HepG2 (cell line): ENCODE measurements around the gene APOM. TPM values are rescaled to one million over a fixed set of nuclear protein-coding genes. Genes with fewer than 3 reads are reported as not detected.

Experiments
- ATF6 ChIP-seq: sonication (generic); formaldehyde crosslinking; conservative IDR thresholded peaks from 2 replicates; pipeline ENCODE4 v1.4.0; 2020; ENCODE audit warnings: missing genetic modification reagents
- BORCS8-MEF2B ChIP-seq: sonication (generic); formaldehyde crosslinking; IDR thresholded peaks from 2 replicates; pipeline ENCODE4 v1.8.0; 2022; ENCODE audit warnings: mild to moderate bottlenecking, missing genetic modification reagents
- FOXA3 ChIP-seq: IDR thresholded peaks from 2 replicates; pipeline ENCODE4 v1.6.1; 2016; ENCODE audit warnings: missing genetic modification reagents, missing compliant biosample characterization
- KIAA2018 ChIP-seq: sonication (generic); formaldehyde crosslinking; IDR thresholded peaks from 2 replicates; pipeline ENCODE4 v1.5.0; 2020; ENCODE audit warnings: mild to moderate bottlenecking, missing genetic modification reagents, borderline replicate concordance
- KMT2B ChIP-seq: IDR thresholded peaks from 2 replicates; pipeline ENCODE4 v1.6.1; 2016; ENCODE audit warnings: missing genetic modification reagents, missing compliant biosample characterization
- MATR3 ChIP-seq: sonication (generic); formaldehyde crosslinking; IDR thresholded peaks from 2 replicates; pipeline ENCODE4 v1.4.0; 2020; ENCODE audit warnings: missing genetic modification reagents
- NFKBIZ ChIP-seq: IDR thresholded peaks from 2 replicates; pipeline ENCODE4 v1.6.1; 2018; ENCODE audit warnings: missing genetic modification reagents, missing compliant biosample characterization
- PHF21A ChIP-seq: sonication (generic); formaldehyde crosslinking; IDR thresholded peaks from 2 replicates; pipeline ENCODE4 v1.5.0; 2020; ENCODE audit warnings: mild to moderate bottlenecking, missing genetic modification reagents
- ZNF10 ChIP-seq: sonication (generic); formaldehyde crosslinking; IDR thresholded peaks from 2 replicates; pipeline ENCODE4 v1.4.0; 2020; ENCODE audit warnings: mild to moderate bottlenecking, low read depth, missing genetic modification reagents, borderline replicate concordance
- ZNF234 ChIP-seq: sonication (generic); formaldehyde crosslinking; conservative IDR thresholded peaks from 2 replicates; pipeline ENCODE4 v1.5.1; 2020; ENCODE audit warnings: mild to moderate bottlenecking, missing genetic modification reagents
- ZNF30 ChIP-seq: sonication (generic); formaldehyde crosslinking; IDR thresholded peaks from 2 replicates; pipeline ENCODE4 v1.5.0; 2020; ENCODE audit warnings: mild to moderate bottlenecking, missing genetic modification reagents
- ZNF547 ChIP-seq: sonication (generic); formaldehyde crosslinking; IDR thresholded peaks from 2 replicates; pipeline ENCODE4 v1.5.1; 2020; ENCODE audit warnings: mild to moderate bottlenecking, missing genetic modification reagents
- ZNF574 ChIP-seq: sonication (generic); formaldehyde crosslinking; IDR thresholded peaks from 2 replicates; pipeline ENCODE4 v1.4.0; 2020; ENCODE audit warnings: missing genetic modification reagents
- ZNF761 ChIP-seq: sonication (generic); formaldehyde crosslinking; conservative IDR thresholded peaks from 2 replicates; pipeline ENCODE4 v1.4.0; 2020; ENCODE audit warnings: mild to moderate bottlenecking, missing genetic modification reagents
- polyA plus RNA-seq, 8 experiments: library from polyadenylated mRNA; depleted of rRNA in 3 of 8; stranded (reverse) in 7 of 8; unstranded in 1 of 8; fragments of >200 nt; fragmentation: Illumina TruSeq in 4 of 8; extraction: Trizol in 4 of 8; gene quantifications; 2 replicates each; pipeline versions ENCODE4 v1.2.1 to v1.2.3, GENCODE V29; 2011 to 2016; ENCODE audit warnings: low read depth in 4 of 8, missing spikeins in 1 of 8, mixed read lengths in 1 of 8; ENCODE audit not compliant: insufficient read depth in 1 of 8
- total RNA-seq, 5 experiments: library from RNA; depleted of rRNA; stranded (reverse); fragments of >200 nt; fragmentation: Illumina TruSeq; extraction: Trizol; gene quantifications; 2 replicates each; pipeline ENCODE4 v1.2.3, GENCODE V29; 2016; ENCODE audit warnings: low read depth in 1 of 5
- TF ChIP-seq, protein P1 (sequence below), 2 experiments: fragments of 450-650 bp in 1 of 2; sonication (generic) in 1 of 2; formaldehyde crosslinking; IDR thresholded peaks; 2 replicates each; pipeline versions ENCODE4 v1.5.0 to v1.8.0; 2020 to 2022; ENCODE audit warnings: mild to moderate bottlenecking in 1 of 2, missing genetic modification reagents in 1 of 2

Gene APOM
- total and polyA plus RNA-seq, 2 of the 13 experiments (the other 11 are each of a cell fraction or from before 2014, with no cell fraction given): 98.2 to 1,140 TPM

DNA sequence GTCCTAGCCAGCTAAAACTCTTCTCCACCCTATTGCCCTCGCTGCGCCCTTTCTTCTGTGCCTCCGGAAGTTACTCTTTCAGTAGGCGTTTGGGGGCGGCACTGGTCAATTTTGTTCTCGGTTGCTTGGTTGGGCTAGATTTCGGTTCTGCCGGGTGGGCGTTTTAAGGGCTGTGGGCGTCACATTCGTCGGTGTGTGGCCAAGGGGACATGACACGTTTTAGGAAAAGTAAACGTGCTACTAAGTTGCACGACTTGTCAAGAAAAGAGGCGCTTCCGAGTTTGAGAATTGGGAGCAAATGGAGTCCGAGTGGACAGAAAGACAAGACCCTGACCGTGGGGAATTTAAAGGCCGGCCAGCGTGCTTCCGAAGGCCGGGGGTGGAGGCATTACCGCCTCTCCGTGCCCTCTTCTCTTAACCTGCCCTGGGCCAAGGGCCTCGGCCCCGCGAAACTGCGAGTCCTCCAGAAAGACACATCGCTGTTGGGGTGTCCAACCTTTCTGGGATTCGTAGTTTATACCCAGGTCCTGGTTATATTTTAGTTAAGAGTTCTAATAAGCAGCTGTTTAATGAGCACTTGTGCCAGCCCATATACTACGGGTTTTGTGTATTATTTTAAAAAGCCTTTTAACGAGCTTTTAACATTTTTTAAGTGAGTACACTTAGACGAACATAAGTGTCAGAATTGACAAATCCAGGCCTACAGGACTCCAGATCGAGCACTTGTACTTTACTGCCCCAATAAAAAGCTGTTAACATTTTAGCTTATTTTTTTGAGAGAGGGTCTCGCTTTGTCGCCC lies 2.6 kb upstream of the APOM start (continued):
- no peak for TF ChIP-seq KIAA2018
- TF ChIP-seq ZNF574 (CRISPR knock-in tag): 0 out of 2 replicates have a peak, but pooled peaks have one; percentile 12
- no peak for TF ChIP-seq KMT2B (CRISPR knock-in tag)
- peak; percentile 17; the same call in 1 of the 2 replicates for TF ChIP-seq ZNF761
- TF ChIP-seq ATF6: no peak
- TF ChIP-seq MATR3 (CRISPR knock-in tag): no peak
- TF ChIP-seq ZNF547: no peak
- TF ChIP-seq ZNF30 (CRISPR knock-in tag): no peak
- no peak for TF ChIP-seq FOXA3 (CRISPR knock-in tag)
- TF ChIP-seq, protein P1, sequence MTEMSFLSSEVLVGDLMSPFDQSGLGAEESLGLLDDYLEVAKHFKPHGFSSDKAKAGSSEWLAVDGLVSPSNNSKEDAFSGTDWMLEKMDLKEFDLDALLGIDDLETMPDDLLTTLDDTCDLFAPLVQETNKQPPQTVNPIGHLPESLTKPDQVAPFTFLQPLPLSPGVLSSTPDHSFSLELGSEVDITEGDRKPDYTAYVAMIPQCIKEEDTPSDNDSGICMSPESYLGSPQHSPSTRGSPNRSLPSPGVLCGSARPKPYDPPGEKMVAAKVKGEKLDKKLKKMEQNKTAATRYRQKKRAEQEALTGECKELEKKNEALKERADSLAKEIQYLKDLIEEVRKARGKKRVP (CRISPR knock-in tag; IDR thresholded peaks at IDR 0.05): no peak
- TF ChIP-seq BORCS8-MEF2B (CRISPR knock-in tag): no peak; the same call in 1 of the 2 replicates
- no peak for TF ChIP-seq ZNF234
- no peak for TF ChIP-seq ZNF10 (CRISPR knock-in tag)
- TF ChIP-seq NFKBIZ (CRISPR knock-in tag): no peak; the same call in 1 of the 2 replicates
- TF ChIP-seq PHF21A (CRISPR knock-in tag): peak; percentile 33; the same call in 1 of the 2 replicates
